ENCODE data around the gene UGGT1. TPM values are rescaled to one million over a fixed set of nuclear protein-coding genes. Genes with fewer than 3 reads are reported as not detected.

Gene UGGT1
- total RNA-seq, 2 donors from 2014 or later, result 66.9 to 78.6 TPM

GRCh38 chr2:128158176-128158575 lies 67.2 kb downstream of the UGGT1 start:
- Mint-ChIP-seq H3K27me3 (ENCODE audit: insufficient read depth) (no peaks in the 10 kb centered on the region), H3K36me3 (ENCODE audit: low read depth) (peaks cover 52% of the 10 kb centered on the region), H3K4me1 (no peaks in the 10 kb centered on the region), H3K9me3 (no peaks in the 10 kb centered on the region), H3K27ac (no peak overlapping the region), H3K4me3 (no peak overlapping the region)
- WGBS, 2 experiments (ENCODE audit: insufficient coverage in 1 of 2, insufficient read length in 1 of 2), result no CpG with 5 or more reads among the region's 1 CpG
- Histone ChIP-seq H3K27me3 (ENCODE audit: control insufficient read depth, insufficient read depth, low read length, poor library complexity, severe bottlenecking) (no peaks in the 10 kb centered on the region), H3K36me3 (ENCODE audit: control insufficient read depth, insufficient read depth, low read length) (peaks cover 96% of the 10 kb centered on the region), H3K27ac (ENCODE audit: low read depth, low read length) (no peak overlapping the region), H3K9me3 (ENCODE audit: control insufficient read depth, low read length) (no peaks in the 10 kb centered on the region), H3K4me3 (ENCODE audit: low read length) (no peak overlapping the region), H3K4me1 (ENCODE audit: control insufficient read depth, insufficient read depth, low read length) (no peaks in the 10 kb centered on the region), H3K9ac (ENCODE audit: extremely low read depth, low read length, poor library complexity, severe bottlenecking) (no peak overlapping the region)
- no peak for DNase-seq
- TF ChIP-seq CTCF (conservative IDR thresholded peaks at IDR 0.05), result no peak

DNA sequence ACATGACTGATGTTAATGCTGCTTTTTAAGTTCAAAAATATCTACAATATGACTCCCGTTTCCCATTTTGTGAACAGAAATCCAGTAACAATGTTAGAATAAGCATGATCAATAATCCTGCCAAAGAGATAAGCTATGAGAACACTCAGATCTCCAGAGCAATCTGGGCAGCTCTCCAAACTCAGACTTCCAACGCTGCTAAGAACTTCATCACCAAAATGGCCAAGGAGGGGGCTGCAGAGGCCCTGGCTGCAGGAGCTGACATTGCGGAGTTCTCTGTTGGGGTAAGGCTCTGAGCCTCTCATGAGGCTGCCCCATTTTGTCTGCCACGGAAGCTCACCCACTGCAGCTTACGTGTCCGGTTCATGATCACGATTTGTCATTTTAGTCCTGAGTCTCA lies 68.4 kb downstream of the UGGT1 start:
- Mint-ChIP-seq H3K9me3 (no peaks in the 10 kb centered on the region), H3K4me3 (no peak overlapping the region), H3K27ac (no peak overlapping the region), H3K36me3 (ENCODE audit: low read depth) (peaks cover 50% of the 10 kb centered on the region), H3K27me3 (ENCODE audit: insufficient read depth) (no peaks in the 10 kb centered on the region), H3K4me1 (no peaks in the 10 kb centered on the region)
- Histone ChIP-seq H3K27ac (ENCODE audit: low read depth, low read length) (no peak overlapping the region), H3K36me3 (ENCODE audit: control insufficient read depth, insufficient read depth, low read length) (peaks cover 88% of the 10 kb centered on the region), H3K4me1 (ENCODE audit: control insufficient read depth, insufficient read depth, low read length) (no peaks in the 10 kb centered on the region), H3K27me3 (ENCODE audit: control insufficient read depth, insufficient read depth, low read length, poor library complexity, severe bottlenecking) (no peaks in the 10 kb centered on the region), H3K4me3 (ENCODE audit: low read length) (no peak overlapping the region), H3K9me3 (ENCODE audit: control insufficient read depth, low read length) (no peaks in the 10 kb centered on the region), H3K9ac (ENCODE audit: extremely low read depth, low read length, poor library complexity, severe bottlenecking) (no peak overlapping the region)
- no peak for TF ChIP-seq CTCF (conservative IDR thresholded peaks at IDR 0.05)
- WGBS, 2 experiments (ENCODE audit: insufficient coverage in 1 of 2, insufficient read length in 1 of 2), result 90 to 97% methylated on average over 5 to 7 of the region's 7 CpGs
- DNase-seq, result no peak

GRCh38 chr2:128160616-128161275 lies 69.7 kb downstream of the UGGT1 start:
- no peaks in the 10 kb centered on the region for H3K4me1 ChIP-seq (ENCODE audit: control insufficient read depth, insufficient read depth, low read length)

More at GRCh38 chr2:128160616-128161275, 69.7 kb downstream of the UGGT1 start:
- no peak for DNase-seq
- Mint-ChIP-seq H3K4me1 (no peaks in the 10 kb centered on the region), H3K27me3 (ENCODE audit: insufficient read depth) (no peaks in the 10 kb centered on the region), H3K9me3 (no peaks in the 10 kb centered on the region), H3K36me3 (ENCODE audit: low read depth) (peaks cover 53% of the 10 kb centered on the region), H3K27ac (peak overlapping the region; percentile 10), H3K4me3 (no peak overlapping the region)
- no peak overlapping the region for H3K27ac ChIP-seq (ENCODE audit: low read depth, low read length)
- H3K9ac ChIP-seq (ENCODE audit: extremely low read depth, low read length, poor library complexity, severe bottlenecking), result no peak overlapping the region
- TF ChIP-seq CTCF (conservative IDR thresholded peaks at IDR 0.05), result no peak
- no peaks in the 10 kb centered on the region for H3K9me3 ChIP-seq (ENCODE audit: control insufficient read depth, low read length)
- 96% methylated on average over 5 to 6 of the region's 9 CpGs for WGBS, 2 experiments (ENCODE audit: insufficient coverage in 1 of 2, insufficient read length in 1 of 2)
- H3K36me3 ChIP-seq (ENCODE audit: control insufficient read depth, insufficient read depth, low read length), result peaks cover 86% of the 10 kb centered on the region
- H3K27me3 ChIP-seq (ENCODE audit: control insufficient read depth, insufficient read depth, low read length, poor library complexity, severe bottlenecking), result no peaks in the 10 kb centered on the region
- H3K4me3 ChIP-seq (ENCODE audit: low read length), result no peak overlapping the region

Data from endodermal cell (in vitro differentiated cells).